GM19238 (cell line): Measurements from ENCODE around the gene IL25.
"Not testable (repeated sequence)": the region's sequence is repeated elsewhere in the genome, so short reads cannot be mapped to it uniquely, and the experiment has no call there.

Experiments
- DNase-seq: peaks from one replicate; pipeline ENCODE4 v3.0.0; 2011; ENCODE audit warnings: low spot score; ENCODE audit not compliant: insufficient read length

IL25 gene

DNA sequence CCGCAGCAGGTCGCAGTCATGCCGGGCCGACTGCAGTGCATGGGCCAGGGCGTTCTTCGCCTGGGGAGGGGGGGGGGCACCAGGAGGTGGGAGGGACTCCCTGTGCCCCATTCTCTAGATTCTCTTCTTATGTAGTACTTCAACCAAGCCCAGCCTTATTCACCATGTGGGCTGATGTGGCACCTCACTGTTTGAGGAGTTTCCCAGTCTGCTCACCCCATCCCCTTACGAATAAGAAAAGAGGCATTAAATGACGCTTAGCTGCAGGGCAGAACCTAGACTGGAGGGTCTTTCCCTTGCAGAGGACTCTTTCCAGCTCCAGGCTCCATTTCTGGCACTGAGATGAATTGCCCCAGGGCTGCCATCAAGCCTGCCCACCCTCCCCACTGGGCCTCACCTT lies 16.4 kb downstream of the IL25 start:
- DNase-seq, result no peak

GRCh38 chr14:23389396-23389795 lies 16.8 kb downstream of the IL25 start:
- no peak for DNase-seq

GRCh38 chr14:23389871-23390270 lies 17.3 kb downstream of the IL25 start:
- DNase-seq, result not testable (repeated sequence)

DNA sequence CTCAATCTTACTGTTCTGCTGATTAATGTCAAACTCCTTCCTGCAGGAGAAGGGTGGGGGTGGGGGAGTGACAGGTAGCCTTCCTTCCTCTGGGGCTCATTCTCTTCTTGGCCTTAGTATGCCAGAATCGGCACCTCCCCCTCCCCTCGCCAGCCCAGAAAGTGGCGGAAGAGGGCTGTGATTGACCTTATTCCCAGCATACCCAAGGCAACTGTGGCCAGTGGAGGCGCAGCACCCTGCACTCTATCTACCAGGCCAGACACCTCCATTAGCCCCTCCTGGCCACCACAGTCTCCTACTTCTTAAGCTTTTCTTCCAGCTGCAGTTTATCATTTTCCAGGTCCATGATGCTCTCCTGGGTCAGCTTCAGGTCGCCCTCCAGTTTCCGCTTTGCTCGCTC lies 20.0 kb downstream of the IL25 start:
- DNase-seq, result no peak

DNA sequence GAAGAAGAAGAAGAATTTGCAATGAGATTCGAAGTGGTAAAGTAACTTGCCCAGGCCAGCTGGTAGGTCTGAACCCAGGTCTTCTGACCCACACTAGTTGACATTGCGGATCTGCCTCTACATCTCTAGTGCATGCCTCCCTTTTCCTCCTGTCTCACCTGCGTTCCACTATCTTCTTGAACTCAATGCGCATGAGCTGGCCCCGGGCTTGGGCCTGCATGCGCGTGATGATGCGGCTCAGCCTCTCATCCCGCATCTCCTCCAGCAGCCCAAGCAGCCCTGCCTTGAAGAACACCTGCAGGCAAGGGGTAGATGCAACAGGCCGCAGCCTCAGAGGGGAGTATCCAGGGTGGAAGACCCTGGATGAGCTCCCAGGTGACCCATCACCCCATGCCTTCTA lies 23.5 kb downstream of the IL25 start:
- no peak for DNase-seq

GRCh38 chr14:23396781-23397407 lies 24.3 kb downstream of the IL25 start:
- DNase-seq, result no peak

DNA sequence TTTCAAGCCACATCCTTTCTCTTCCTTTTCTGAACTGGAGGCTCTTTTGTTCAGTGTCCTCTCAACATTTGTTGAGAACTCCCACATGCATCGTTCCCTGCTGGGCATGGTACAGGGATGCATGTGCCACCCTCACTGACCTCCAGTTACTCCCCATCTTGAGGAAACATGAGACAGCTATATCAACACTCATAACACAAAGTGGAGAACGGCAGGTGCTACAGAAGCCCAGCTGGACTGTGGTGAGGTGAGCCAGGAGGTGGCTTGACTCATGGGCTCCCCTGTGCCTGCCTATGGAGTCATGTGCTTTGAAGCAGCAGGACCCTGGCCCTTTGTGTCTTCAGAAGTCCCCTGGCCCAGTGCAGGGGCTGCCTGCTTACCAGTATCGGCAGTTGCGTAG lies 25.7 kb downstream of the IL25 start:
- DNase-seq, result no peak

GRCh38 chr14:23399136-23399535 lies 26.5 kb downstream of the IL25 start:
- DNase-seq, result no peak

DNA sequence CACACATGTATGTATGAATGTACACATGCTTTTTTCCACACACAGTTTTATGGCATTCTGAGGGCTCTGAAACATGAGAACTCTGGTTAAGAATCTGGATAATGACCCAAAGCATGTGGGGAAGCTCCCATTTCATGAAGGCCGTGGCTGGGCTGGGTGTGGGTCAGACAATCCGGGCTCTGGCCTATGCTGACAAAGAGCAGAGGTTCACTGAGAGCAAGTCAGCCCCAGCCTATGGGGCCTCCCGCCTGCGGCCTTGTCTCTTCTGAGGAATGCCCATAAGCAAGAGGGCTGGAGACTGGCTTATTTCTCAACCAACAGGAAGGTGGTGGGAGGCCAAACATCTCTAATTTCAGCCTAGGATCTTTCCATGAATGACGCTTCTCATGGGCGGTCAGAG lies 27.0 kb downstream of the IL25 start:
- DNase-seq, result no peak

GRCh38 chr14:23400496-23401149 lies 28.0 kb downstream of the IL25 start:
- DNase-seq, result not testable (repeated sequence)

- DNase-seq, result no peak
These were observed 28.7 kb downstream of the IL25 start for GRCh38 chr14:23401291-23401690.

GRCh38 chr14:23402296-23403138 lies 29.9 kb downstream of the IL25 start:
- no peak for DNase-seq

DNA sequence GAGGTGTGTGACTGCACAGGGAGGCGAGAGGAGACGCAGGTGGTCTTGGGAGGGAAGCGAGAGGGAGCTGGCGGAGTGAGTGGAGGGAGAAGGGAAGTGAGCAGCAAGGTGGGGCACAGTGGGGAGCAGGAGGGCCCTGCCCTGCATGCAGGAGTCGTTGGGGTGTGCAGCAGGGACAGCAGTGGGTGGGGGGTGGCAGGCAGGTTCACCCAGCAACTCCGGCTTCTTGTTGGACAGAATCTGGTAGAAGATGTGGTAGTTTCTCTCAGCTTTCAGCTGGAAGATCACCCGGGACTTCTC lies 30.5 kb downstream of the IL25 start:
- DNase-seq, result no peak

- no peak for DNase-seq
These were observed 31.3 kb downstream of the IL25 start for GRCh38 chr14:23403908-23404307.

GRCh38 chr14:23404331-23404900 lies 31.8 kb downstream of the IL25 start:
- DNase-seq, result no peak

- DNase-seq, result no peak
These were observed 32.5 kb downstream of the IL25 start for GRCh38 chr14:23405096-23405495.

DNA sequence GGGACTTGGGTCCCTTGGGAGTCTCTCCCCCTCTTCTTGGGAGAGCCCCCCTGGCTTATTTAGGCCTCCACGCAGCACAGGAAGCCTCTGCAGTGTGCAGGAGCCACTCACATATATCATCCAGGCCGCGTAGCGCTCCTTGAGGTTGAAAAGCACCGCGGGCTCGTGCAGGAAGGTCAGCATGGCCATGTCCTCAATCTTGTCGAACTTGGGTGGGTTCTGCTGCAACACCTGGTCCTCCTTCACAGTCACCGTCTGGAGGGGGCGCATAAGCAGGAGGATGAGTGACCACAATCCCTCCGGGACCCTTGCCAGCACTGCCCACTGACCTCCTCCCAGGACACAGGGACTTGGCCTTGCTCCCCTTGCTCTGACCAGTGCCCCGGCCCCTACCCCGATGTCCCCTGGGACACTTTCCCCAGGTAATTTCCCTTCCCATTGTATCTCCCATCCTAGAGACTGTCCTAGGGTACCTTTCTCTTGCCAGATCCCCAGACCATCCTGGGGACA lies 33.0 kb downstream of the IL25 start:
- no peak for DNase-seq

DNA sequence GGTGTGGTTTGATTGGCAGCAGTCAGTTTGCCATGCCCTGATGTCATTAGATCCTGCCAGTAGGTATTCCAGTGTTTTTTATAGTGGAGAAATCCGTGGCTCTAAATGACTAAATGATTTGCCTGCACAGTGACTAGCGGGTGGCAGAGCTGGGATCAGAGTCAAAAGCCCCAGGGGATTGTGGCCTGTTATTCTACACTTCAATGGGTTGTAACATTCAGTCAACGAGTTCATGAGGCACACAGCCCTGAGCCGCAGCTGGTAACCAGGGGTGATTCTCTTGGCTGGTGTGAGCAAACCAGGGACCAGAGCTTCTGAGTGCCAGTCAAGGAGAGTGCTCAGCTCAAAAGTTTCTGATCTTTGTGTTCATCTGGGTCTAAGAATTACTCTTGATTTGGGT lies 33.6 kb downstream of the IL25 start:
- DNase-seq, result no peak

DNA sequence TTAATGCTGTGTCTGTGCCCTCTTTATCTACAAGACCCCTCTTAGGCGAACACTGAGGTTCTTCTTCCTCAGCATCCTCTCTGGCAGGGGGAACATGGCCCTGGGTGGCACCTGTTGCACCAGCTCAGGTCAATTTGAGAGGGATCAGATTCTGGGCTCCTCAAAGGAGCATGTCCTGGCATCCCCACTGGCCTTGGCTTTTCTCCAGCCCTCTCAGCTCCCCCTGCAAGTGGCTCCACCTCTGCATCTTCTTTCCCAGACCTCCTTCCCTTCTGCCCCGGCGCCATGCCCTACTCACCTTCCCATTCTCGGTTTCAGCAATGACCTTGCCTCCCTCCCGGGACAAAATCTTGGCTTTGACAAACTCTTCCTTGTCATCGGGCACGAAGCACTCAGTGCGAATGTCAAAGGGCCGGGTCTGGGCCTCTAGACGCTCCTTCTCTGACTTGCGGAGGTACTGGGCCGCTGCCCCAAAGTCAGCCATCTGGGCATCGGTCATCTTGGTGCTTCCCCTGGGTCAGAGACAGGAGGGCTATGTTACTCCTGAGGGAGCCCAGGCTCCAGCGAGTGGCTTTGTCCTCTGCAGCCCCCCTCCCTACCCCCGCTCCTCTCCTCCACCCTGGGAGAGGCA lies 34.2 kb downstream of the IL25 start:
- no peak for DNase-seq

GRCh38 chr14:23407516-23408306 lies 35.1 kb downstream of the IL25 start, which contains the start of gene MYH6:
Gene MYH6 (minus strand): TSS chr14:23408273. CDS start chr14:23407223, 1,050 bp downstream.
- no peak for DNase-seq

GRCh38 chr14:23408307-23408630 lies 35.7 kb downstream of the IL25 start:
- no peak for DNase-seq
